GM12878 (cell line): ENCODE data around the gene PPP1R3E.

Source experiments
- ATF3 ChIP-seq: IDR thresholded peaks from 2 replicates; pipeline ENCODE4 v1.6.1; 2011; ENCODE audit warnings: low read depth, mild to moderate bottlenecking, low read length, moderate library complexity, borderline replicate concordance; ENCODE audit errors: extremely low read depth
- CBX5 ChIP-seq: sonication (generic); IDR thresholded peaks from 2 replicates; pipeline ENCODE4 v1.6.1; 2016; ENCODE audit warnings: low read depth, moderate library complexity, mild to moderate bottlenecking, inconsistent platforms
- CTCF ChIP-seq, 3 experiments: IDR thresholded peaks in 2 of 3; conservative IDR thresholded peaks in 1 of 3; 2 replicates each; pipeline ENCODE4 v1.5.1; 2011; ENCODE audit warnings: low read depth in 3 of 3, low read length in 3 of 3, mild to moderate bottlenecking in 3 of 3, control low read depth in 2 of 3, moderate library complexity in 2 of 3, inconsistent platforms in 1 of 3, mixed read lengths in 1 of 3; ENCODE audit not compliant: control insufficient read depth in 2 of 3, insufficient read depth in 1 of 3; ENCODE audit errors: extremely low read depth in 1 of 3
- ELK1 ChIP-seq: IDR thresholded peaks from 2 replicates; pipeline ENCODE4 v1.6.1; 2012; ENCODE audit warnings: low read depth, low read length, improper control_type of control experiment
- EZH2 ChIP-seq: IDR thresholded peaks from 2 replicates; pipeline ENCODE4 v1.6.1; 2012; ENCODE audit warnings: low read depth, mild to moderate bottlenecking, control low read depth, inconsistent platforms, low read length, borderline replicate concordance; ENCODE audit not compliant: control insufficient read depth
- HDAC2 ChIP-seq: fragments of 200-600 bp; sonication (generic); IDR thresholded peaks from 2 replicates; pipeline ENCODE4 v1.6.1; 2017
- IRF3 ChIP-seq: fragments of 450-650 bp; IDR thresholded peaks from 2 replicates; pipeline ENCODE4 v1.6.1; 2014; ENCODE audit warnings: mild to moderate bottlenecking
- NFXL1 ChIP-seq: fragments of 450-650 bp; IDR thresholded peaks from 2 replicates; pipeline ENCODE4 v1.6.1; 2017; ENCODE audit warnings: antibody characterized with exemption, mild to moderate bottlenecking, borderline replicate concordance
- POLR2AphosphoS5 ChIP-seq: IDR thresholded peaks from 2 replicates; pipeline ENCODE4 v1.6.1; 2011; ENCODE audit warnings: mild to moderate bottlenecking, low read length, inconsistent platforms
- SREBF2 ChIP-seq: IDR thresholded peaks from 2 replicates; pipeline ENCODE4 v1.6.1; 2012; ENCODE audit warnings: mild to moderate bottlenecking, low read length
- ZBTB11 ChIP-seq: fragments of 450-650 bp; formaldehyde crosslinking; IDR thresholded peaks from 2 replicates; pipeline ENCODE4 v1.5.0; 2022; ENCODE audit warnings: mild to moderate bottlenecking, missing genetic modification characterization

- no peak for TF ChIP-seq SREBF2
- TF ChIP-seq ATF3, result no peak
- no peak for TF ChIP-seq CTCF (IDR thresholded peaks at IDR 0.05 in 2 of 3, conservative IDR thresholded peaks at IDR 0.05 in 1 of 3; ENCODE audit: control insufficient read depth in 2 of 3, extremely low read depth in 1 of 3, insufficient read depth in 1 of 3, low read depth in 3 of 3, low read length in 3 of 3)
- no peak for TF ChIP-seq IRF3
- TF ChIP-seq HDAC2, result no peak
- TF ChIP-seq CBX5, result no peak
- TF ChIP-seq POLR2AphosphoS5, result no peak
- no peak for TF ChIP-seq ELK1
- TF ChIP-seq ZBTB11 (CRISPR knock-in tag), result no peak
- TF ChIP-seq NFXL1, result no peak
- no peak for TF ChIP-seq EZH2
Measured at GRCh38 chr14:23259426-23259825, 43.2 kb downstream of the PPP1R3E start.
